ENCODE measurements around the gene ENTPD1. TPM values are rescaled to one million over a fixed set of nuclear protein-coding genes. Genes with fewer than 3 reads are reported as not detected.

Gene ENTPD1
- total RNA-seq, 1 donor from 2014 or later = 74.1 TPM

Other genes with a start within 250 kb of the ENTPD1 start
- gene SORBS1, start 194.8 kb upstream of the ENTPD1 start, total RNA-seq = 347 TPM
- 68.5 TPM for gene ALDH18A1, start 99.5 kb upstream of the ENTPD1 start, total RNA-seq
- gene TCTN3, start 62.2 kb upstream of the ENTPD1 start, total RNA-seq = 53.8 TPM
- 7.0 TPM for gene CC2D2B, start 151.8 kb downstream of the ENTPD1 start, total RNA-seq